SU-DHL-6 (cell line): Measurements from ENCODE around the gene MRPL4.

ENCODE experiments used
- CTCF ChIP-seq: fragments of 200-600 bp; sonication (generic); IDR thresholded peaks from one replicate; pipeline ENCODE4 v1.5.1; 2017; ENCODE audit warnings: antibody characterized with exemption, mild to moderate bottlenecking, low read length, moderate library complexity; ENCODE audit not compliant: insufficient read depth, poor library complexity, severe bottlenecking
- EZH2phosphoT487 ChIP-seq: fragments of 200-600 bp; sonication (generic), shearing (Covaris generic); conservative IDR thresholded peaks from 2 replicates; pipeline ENCODE4 v1.6.1; 2018; ENCODE audit warnings: mild to moderate bottlenecking, antibody characterized with exemption, low read length, moderate library complexity, mixed read lengths

GRCh38 chr19:10226021-10226375, 26.0 kb upstream of the MRPL4 start:
- TF ChIP-seq CTCF (no peak), EZH2phosphoT487 (no peak)
